SH-SY5Y (cell line): Measurements from ENCODE around the gene NSD2.

Experiments used
- GATA2 ChIP-seq: IDR thresholded peaks from 2 replicates; pipeline ENCODE4 v1.6.1; 2011; ENCODE audit warnings: mild to moderate bottlenecking, low read depth, low read length
- GATA3 ChIP-seq: IDR thresholded peaks from 2 replicates; pipeline ENCODE4 v1.6.1; 2011; ENCODE audit warnings: low read depth, mild to moderate bottlenecking, low read length, moderate library complexity

- no peak for TF ChIP-seq GATA3
- no peak for TF ChIP-seq GATA2
Observed at GRCh38 chr4:1882850-1883271, 11.7 kb downstream of the NSD2 start.
